UCSD-AML1 (cell line): ENCODE results near the gene TMEM52.
A peak's percentile ranks its signal among the peaks of the same experiment; 100 is the strongest.

Experiments used
- DNase-seq: peaks from one replicate; lab custom pipeline; 2025; ENCODE audit not compliant: unreplicated experiment; lab: John Stamatoyannopoulos, UW

Gene TMEM52

GRCh38 chr1:1918901-1919303, at the start of gene TMEM52:
Gene TMEM52, minus strand, starts transcription at chr1:1919279. Its CDS starts 14 bp downstream, at chr1:1919265.
- no peak for DNase-seq

- DNase-seq = no peak
Measured at GRCh38 chr1:1967879-1968278, 48.8 kb upstream of the TMEM52 start.

GRCh38 chr1:1967151-1967550, 48.1 kb upstream of the TMEM52 start:
- peak; percentile 26 for DNase-seq

GRCh38 chr1:1966071-1966740, 47.1 kb upstream of the TMEM52 start:
- DNase-seq = no peak

- DNase-seq = no peak
Measured at GRCh38 chr1:1965546-1965945, 46.5 kb upstream of the TMEM52 start.

GRCh38 chr1:1964811-1965210, 45.7 kb upstream of the TMEM52 start:
- DNase-seq = no peak

- DNase-seq = no peak
Measured at GRCh38 chr1:1963570-1963969, 44.5 kb upstream of the TMEM52 start.

- no peak for DNase-seq
Measured at GRCh38 chr1:1962752-1963151, 43.7 kb upstream of the TMEM52 start.

GRCh38 chr1:1960480-1961196, 41.6 kb upstream of the TMEM52 start:
- DNase-seq = no peak

- DNase-seq = peak; percentile 83
Measured at GRCh38 chr1:1959840-1960479, 40.9 kb upstream of the TMEM52 start.

GRCh38 chr1:1959459-1959839, 40.4 kb upstream of the TMEM52 start:
- DNase-seq = no peak

GRCh38 chr1:1958071-1958541, 39.0 kb upstream of the TMEM52 start:
- no peak for DNase-seq

- no peak for DNase-seq
Measured at GRCh38 chr1:1957533-1957961, 38.5 kb upstream of the TMEM52 start.

- DNase-seq = no peak
Measured at GRCh38 chr1:1956586-1957532, 37.8 kb upstream of the TMEM52 start.

- no peak for DNase-seq
Measured at GRCh38 chr1:1956101-1956500, 37.0 kb upstream of the TMEM52 start.

GRCh38 chr1:1955621-1956094, 36.6 kb upstream of the TMEM52 start:
- DNase-seq = no peak

GRCh38 chr1:1954831-1955441, 35.9 kb upstream of the TMEM52 start:
- no peak for DNase-seq

GRCh38 chr1:1954015-1954414, 34.9 kb upstream of the TMEM52 start:
- DNase-seq = no peak

GRCh38 chr1:1950940-1951339, 31.9 kb upstream of the TMEM52 start:
- DNase-seq = no peak

GRCh38 chr1:1948783-1949182, 29.7 kb upstream of the TMEM52 start:
- DNase-seq = no peak
